IPS DF 6.9 (cell line): ENCODE results near the gene NBAS.

ENCODE experiments used
- DNase-seq: peaks from one replicate; pipeline ENCODE4 v3.0.0-alpha.2; 2013; ENCODE audit warnings: low read depth, low spot score
- H3K27ac ChIP-seq: one replicate; pipeline ENCODE4 v1.5.1; 2013; ENCODE audit warnings: low read length, control low read depth
- H3K27me3 ChIP-seq: 2 replicates; pipeline ENCODE4 v1.6.1; 2013; ENCODE audit warnings: mild to moderate bottlenecking, low read length; ENCODE audit not compliant: control insufficient read depth, insufficient read depth
- H3K36me3 ChIP-seq: 2 replicates; pipeline ENCODE4 v1.6.1; 2013; ENCODE audit warnings: low read length; ENCODE audit not compliant: control insufficient read depth, insufficient read depth
- H3K4me1 ChIP-seq: 2 replicates; pipeline ENCODE4 v1.6.1; 2013; ENCODE audit warnings: low read length; ENCODE audit not compliant: control insufficient read depth, insufficient read depth
- H3K4me3 ChIP-seq: 2 replicates; pipeline ENCODE4 v1.5.1; 2013; ENCODE audit warnings: mild to moderate bottlenecking, low read length
- H3K9me3 ChIP-seq: 2 replicates; pipeline ENCODE4 v1.6.1; 2013; ENCODE audit warnings: low read length, inconsistent platforms; ENCODE audit not compliant: control insufficient read depth, insufficient read depth
- WGBS: extraction: QIAGEN DNeasy Blood & Tissue Kit; methylation state at CpG from one replicate; pipeline ENCODE4 v1.1.7; 2013; ENCODE audit warnings: mixed read lengths, missing lambda C conversion rate; ENCODE audit not compliant: insufficient read length, insufficient coverage; 5-methylcytosine and 5-hydroxymethylcytosine counted together

The NBAS gene

GRCh38 chr2:15602393-15602792, 41.3 kb upstream of the NBAS start:
- 100% methylated on average over 2 of the region's 8 CpGs for WGBS
- no peak for DNase-seq
- H3K36me3 ChIP-seq, result peaks cover 24% of the 10 kb centered on the region; the same call in 1 of the 2 replicates
- H3K4me1 ChIP-seq, result no peaks in the 10 kb centered on the region
- no peaks in the 10 kb centered on the region for H3K27me3 ChIP-seq
- H3K4me3 ChIP-seq, result no peak overlapping the region
- no peaks in the 10 kb centered on the region for H3K9me3 ChIP-seq
- H3K27ac ChIP-seq, result no peak overlapping the region

GRCh38 chr2:15601681-15602080, 40.5 kb upstream of the NBAS start:
- no peak for DNase-seq
- Histone ChIP-seq H3K9me3 (no peaks in the 10 kb centered on the region), H3K4me1 (no peaks in the 10 kb centered on the region), H3K27me3 (no peaks in the 10 kb centered on the region), H3K27ac (no peak overlapping the region), H3K36me3 (peaks cover 24% of the 10 kb centered on the region; the same call in 1 of the 2 replicates), H3K4me3 (no peak overlapping the region)
- WGBS, result no CpG with 5 or more reads among the region's 1 CpG

GRCh38 chr2:15599994-15600393, 38.9 kb upstream of the NBAS start:
- Histone ChIP-seq H3K36me3 (peaks cover 18% of the 10 kb centered on the region; the same call in 1 of the 2 replicates), H3K4me3 (no peak overlapping the region), H3K4me1 (no peaks in the 10 kb centered on the region), H3K9me3 (no peaks in the 10 kb centered on the region), H3K27ac (no peak overlapping the region), H3K27me3 (no peaks in the 10 kb centered on the region)
- no CpG with 5 or more reads among the region's 1 CpG for WGBS
- DNase-seq, result no peak

GRCh38 chr2:15596968-15597367, 35.8 kb upstream of the NBAS start:
- Histone ChIP-seq H3K4me3 (no peak overlapping the region), H3K4me1 (no peaks in the 10 kb centered on the region), H3K27ac (no peak overlapping the region), H3K9me3 (no peaks in the 10 kb centered on the region), H3K27me3 (no peaks in the 10 kb centered on the region), H3K36me3 (peaks cover 2% of the 10 kb centered on the region; the same call in 1 of the 2 replicates)
- 100% methylated on average over 1 of the region's 4 CpGs for WGBS
- DNase-seq, result no peak

GRCh38 chr2:15596350-15596749, 35.2 kb upstream of the NBAS start:
- no peak for DNase-seq
- Histone ChIP-seq H3K36me3 (peaks cover 2% of the 10 kb centered on the region; the same call in 1 of the 2 replicates), H3K4me1 (no peaks in the 10 kb centered on the region), H3K27me3 (no peaks in the 10 kb centered on the region), H3K27ac (no peak overlapping the region), H3K4me3 (no peak overlapping the region), H3K9me3 (no peaks in the 10 kb centered on the region)
- WGBS, result no CpG with 5 or more reads among the region's 2 CpGs

GRCh38 chr2:15595936-15596335, 34.8 kb upstream of the NBAS start:
- no peaks in the 10 kb centered on the region for H3K27me3 ChIP-seq
- no peak overlapping the region for H3K4me3 ChIP-seq
- H3K36me3 ChIP-seq, result peaks cover 2% of the 10 kb centered on the region; the same call in 1 of the 2 replicates
- H3K9me3 ChIP-seq, result no peaks in the 10 kb centered on the region
- H3K27ac ChIP-seq, result no peak overlapping the region
- H3K4me1 ChIP-seq, result no peaks in the 10 kb centered on the region
- no CpG with 5 or more reads among the region's 4 CpGs for WGBS
- no peak for DNase-seq

- no CpG with 5 or more reads among the region's 6 CpGs for WGBS
- Histone ChIP-seq H3K4me1 (no peaks in the 10 kb centered on the region), H3K27me3 (no peaks in the 10 kb centered on the region), H3K9me3 (no peaks in the 10 kb centered on the region), H3K36me3 (no peaks in the 10 kb centered on the region; the same call in 1 of the 2 replicates), H3K4me3 (no peak overlapping the region), H3K27ac (no peak overlapping the region)
- DNase-seq, result no peak
Measured at GRCh38 chr2:15595342-15595905, 34.3 kb upstream of the NBAS start.

- no peaks in the 10 kb centered on the region; the same call in 1 of the 2 replicates for H3K36me3 ChIP-seq
- no peaks in the 10 kb centered on the region for H3K4me1 ChIP-seq
- no peak overlapping the region for H3K4me3 ChIP-seq
- H3K9me3 ChIP-seq, result no peaks in the 10 kb centered on the region
- H3K27me3 ChIP-seq, result no peaks in the 10 kb centered on the region
- DNase-seq, result no peak
- no CpG with 5 or more reads among the region's 5 CpGs for WGBS
- no peak overlapping the region for H3K27ac ChIP-seq
Measured at GRCh38 chr2:15594291-15595256, 33.4 kb upstream of the NBAS start.

GRCh38 chr2:15593327-15593705, 32.2 kb upstream of the NBAS start:
- no peak for DNase-seq
- Histone ChIP-seq H3K9me3 (no peaks in the 10 kb centered on the region), H3K4me3 (no peak overlapping the region), H3K27ac (no peak overlapping the region), H3K27me3 (no peaks in the 10 kb centered on the region), H3K36me3 (no peaks in the 10 kb centered on the region; the same call in 1 of the 2 replicates), H3K4me1 (no peaks in the 10 kb centered on the region)
- WGBS, result no CpG with 5 or more reads among the region's 3 CpGs

GRCh38 chr2:15591692-15592463, 30.7 kb upstream of the NBAS start, which contains the start of gene DDX1:
Gene DDX1, plus strand, starts transcription at chr2:15591868. Its CDS starts 66 bp downstream, at chr2:15591934.
- H3K4me3 ChIP-seq, result peak within 1 kb of the TSS; percentile 89
- H3K36me3 ChIP-seq, result no peaks in the 10 kb centered on the region; the same call in 1 of the 2 replicates
- H3K9me3 ChIP-seq, result no peaks in the 10 kb centered on the region
- no CpG with 5 or more reads among the region's 68 CpGs for WGBS
- H3K27me3 ChIP-seq, result no peaks in the 10 kb centered on the region
- no peak within 1 kb of the TSS for H3K27ac ChIP-seq
- DNase-seq, result peak; percentile 31
- no peaks in the 10 kb centered on the region for H3K4me1 ChIP-seq
